WTC11 (cell line): ENCODE measurements around the gene DEPDC1B. TPM values are rescaled to one million over a fixed set of nuclear protein-coding genes. Genes with fewer than 3 reads are reported as not detected.
"Not testable (repeated sequence)": the region's sequence is repeated elsewhere in the genome, so short reads cannot be mapped to it uniquely, and the experiment has no call there.

Experiments
- ATAC-seq: fragments of 200-7000 bp; cut with Tn5 transposase; 2 replicates; pipeline ENCODE4 v1.10.0; 2021; ENCODE audit warnings: mild to moderate bottlenecking, moderate library complexity
- CTCF ChIA-PET: fragments of 300-600 bp; sonication (Branson Sonifier 250); formaldehyde crosslinking; loops from one replicate; lab custom pipeline; 2021; ENCODE audit warnings: antibody characterized with exemption; lab: Charles Lee
- POLR2A ChIA-PET: fragments of 350-600 bp; sonication (Branson Sonifier 250); formaldehyde crosslinking; loops from one replicate; lab custom pipeline; 2021; ENCODE audit warnings: antibody characterized with exemption; lab: Charles Lee
- DNase-seq: peaks from one replicate; pipeline ENCODE4 v3.0.0; 2021; ENCODE audit warnings: low spot score
- H3K27ac Mint-ChIP-seq: 2 replicates; pipeline ENCODE4 v1.8.0; 2021; ENCODE audit warnings: mixed read lengths
- H3K27me3 Mint-ChIP-seq: 2 replicates; pipeline ENCODE4 v1.8.0; 2021; ENCODE audit warnings: low read depth, mild to moderate bottlenecking, moderate library complexity, mixed read lengths
- H3K36me3 Mint-ChIP-seq: 2 replicates; pipeline ENCODE4 v1.8.0; 2021; ENCODE audit warnings: mixed read lengths
- H3K4me1 Mint-ChIP-seq: 2 replicates; pipeline ENCODE4 v1.8.0; 2022; ENCODE audit warnings: mixed read lengths
- H3K4me3 Mint-ChIP-seq: 2 replicates; pipeline ENCODE4 v1.8.0; 2021; ENCODE audit warnings: mild to moderate bottlenecking, moderate library complexity, mixed read lengths
- H3K9me3 Mint-ChIP-seq: 2 replicates; pipeline ENCODE4 v1.8.0; 2021; ENCODE audit warnings: mixed read lengths
- ELF4 ChIP-seq: sonication (generic); formaldehyde crosslinking; IDR thresholded peaks from 2 replicates; pipeline ENCODE4 v1.8.1; 2022; ENCODE audit warnings: low read depth, mild to moderate bottlenecking, moderate library complexity, missing genetic modification reagents
- IRF2 ChIP-seq: sonication (generic); formaldehyde crosslinking; IDR thresholded peaks from 2 replicates; pipeline ENCODE4 v1.8.0; 2022; ENCODE audit warnings: low read depth, missing genetic modification reagents, borderline replicate concordance
- MLX ChIP-seq: sonication (generic); formaldehyde crosslinking; IDR thresholded peaks from 2 replicates; pipeline ENCODE4 v1.8.1; 2023; ENCODE audit warnings: mild to moderate bottlenecking, missing genetic modification reagents, moderate library complexity
- NR2C2 ChIP-seq: sonication (generic); formaldehyde crosslinking; IDR thresholded peaks from 2 replicates; pipeline ENCODE4 v1.8.0; 2022; ENCODE audit warnings: mild to moderate bottlenecking, missing genetic modification reagents
- RORB ChIP-seq: fragments of 250-450 bp; sonication (Bioruptor Pico); IDR thresholded peaks from 2 replicates; pipeline ENCODE4 v1.9.0; 2021; ENCODE audit warnings: mild to moderate bottlenecking
- TEAD4 ChIP-seq: sonication (generic); formaldehyde crosslinking; IDR thresholded peaks from 2 replicates; pipeline ENCODE4 v1.8.0; 2022; ENCODE audit warnings: mild to moderate bottlenecking, missing genetic modification reagents
- total RNA-seq: library from RNA; stranded (reverse); gene quantifications from 3 replicates; pipeline ENCODE4 v1.2.3, GENCODE V29; 2021
- TF ChIP-seq, protein P1 (sequence below): sonication (generic); formaldehyde crosslinking; IDR thresholded peaks from 2 replicates; pipeline ENCODE4 v1.8.1; 2023; ENCODE audit warnings: mild to moderate bottlenecking, missing genetic modification reagents, borderline replicate concordance
- TF ChIP-seq, protein P2 (sequence below): fragments of 250-450 bp; sonication (Bioruptor Pico); IDR thresholded peaks from 2 replicates; pipeline ENCODE4 v1.9.0; 2021; ENCODE audit warnings: mild to moderate bottlenecking, borderline replicate concordance
- TF ChIP-seq, protein P3 (sequence below): sonication (generic); formaldehyde crosslinking; IDR thresholded peaks from 2 replicates; pipeline ENCODE4 v1.8.0; 2023; ENCODE audit warnings: mild to moderate bottlenecking, missing genetic modification reagents

The DEPDC1B gene
- total RNA-seq, 1 experiment from 2014 or later: 55.1 TPM

DNA sequence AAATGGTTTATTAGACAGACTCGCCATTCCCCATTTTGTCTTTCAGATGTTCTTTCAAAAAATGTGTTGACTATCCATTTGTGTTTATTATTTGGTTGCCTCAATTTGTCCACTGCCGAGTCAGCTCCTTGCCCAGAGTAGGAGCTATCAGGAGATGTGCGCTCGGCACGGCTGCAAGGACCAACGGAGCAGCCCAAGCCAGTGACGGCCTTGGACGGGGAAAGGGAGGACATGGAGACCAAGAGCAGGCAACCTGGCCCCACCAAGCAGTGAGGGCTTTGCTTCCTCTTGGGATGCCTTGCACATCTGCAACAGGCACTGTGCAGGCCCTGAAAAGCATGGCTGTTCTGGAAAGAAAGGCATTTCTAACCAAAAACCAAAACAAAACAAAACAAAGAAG, 69.8 kb downstream of the DEPDC1B start:
- Mint-ChIP-seq H3K36me3 (peaks cover 53% of the 10 kb centered on the region), H3K9me3 (peaks cover 11% of the 10 kb centered on the region; the same call in 1 of the 2 replicates)
- no peak for ATAC-seq

DNA sequence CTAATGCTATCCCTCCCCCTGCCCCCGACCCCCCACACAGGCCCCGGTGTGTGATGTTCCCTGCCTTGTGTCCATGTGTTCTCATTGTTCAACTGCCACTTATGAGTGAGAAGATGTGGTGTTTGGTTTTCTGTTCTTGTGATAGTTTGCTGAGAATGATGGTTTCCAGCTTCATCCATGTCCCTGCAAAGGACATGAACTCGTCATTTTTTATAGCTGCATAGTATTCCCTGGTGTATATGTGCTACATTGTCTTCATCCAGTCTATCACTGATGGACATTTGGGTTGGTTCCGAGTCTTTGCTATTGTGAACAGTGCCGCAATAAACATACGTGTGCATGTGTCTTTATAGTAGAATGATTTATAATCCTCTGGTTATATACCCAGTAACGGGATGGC, 75.1 kb downstream of the DEPDC1B start:
- ATAC-seq, DNase-seq, CTCF ChIA-PET, H3K4me3 Mint-ChIP-seq, POLR2A ChIA-PET, H3K27me3 Mint-ChIP-seq, H3K27ac Mint-ChIP-seq, H3K4me1 Mint-ChIP-seq: not testable (repeated sequence)
- Mint-ChIP-seq H3K36me3 (peaks cover 62% of the 10 kb centered on the region), H3K9me3 (peaks cover 29% of the 10 kb centered on the region)

More for the DNA sequence above, 69.8 kb downstream of the DEPDC1B start:
- no peak for DNase-seq
- POLR2A ChIA-PET: no interaction called here
- H3K27ac Mint-ChIP-seq: no peak overlapping the region
- H3K27me3 Mint-ChIP-seq: no peaks in the 10 kb centered on the region
- H3K4me1 Mint-ChIP-seq: no peaks in the 10 kb centered on the region
- TF ChIP-seq ELF4 (CRISPR knock-in tag) (no peak), IRF2 (CRISPR knock-in tag) (no peak)
- TF ChIP-seq, protein P1, sequence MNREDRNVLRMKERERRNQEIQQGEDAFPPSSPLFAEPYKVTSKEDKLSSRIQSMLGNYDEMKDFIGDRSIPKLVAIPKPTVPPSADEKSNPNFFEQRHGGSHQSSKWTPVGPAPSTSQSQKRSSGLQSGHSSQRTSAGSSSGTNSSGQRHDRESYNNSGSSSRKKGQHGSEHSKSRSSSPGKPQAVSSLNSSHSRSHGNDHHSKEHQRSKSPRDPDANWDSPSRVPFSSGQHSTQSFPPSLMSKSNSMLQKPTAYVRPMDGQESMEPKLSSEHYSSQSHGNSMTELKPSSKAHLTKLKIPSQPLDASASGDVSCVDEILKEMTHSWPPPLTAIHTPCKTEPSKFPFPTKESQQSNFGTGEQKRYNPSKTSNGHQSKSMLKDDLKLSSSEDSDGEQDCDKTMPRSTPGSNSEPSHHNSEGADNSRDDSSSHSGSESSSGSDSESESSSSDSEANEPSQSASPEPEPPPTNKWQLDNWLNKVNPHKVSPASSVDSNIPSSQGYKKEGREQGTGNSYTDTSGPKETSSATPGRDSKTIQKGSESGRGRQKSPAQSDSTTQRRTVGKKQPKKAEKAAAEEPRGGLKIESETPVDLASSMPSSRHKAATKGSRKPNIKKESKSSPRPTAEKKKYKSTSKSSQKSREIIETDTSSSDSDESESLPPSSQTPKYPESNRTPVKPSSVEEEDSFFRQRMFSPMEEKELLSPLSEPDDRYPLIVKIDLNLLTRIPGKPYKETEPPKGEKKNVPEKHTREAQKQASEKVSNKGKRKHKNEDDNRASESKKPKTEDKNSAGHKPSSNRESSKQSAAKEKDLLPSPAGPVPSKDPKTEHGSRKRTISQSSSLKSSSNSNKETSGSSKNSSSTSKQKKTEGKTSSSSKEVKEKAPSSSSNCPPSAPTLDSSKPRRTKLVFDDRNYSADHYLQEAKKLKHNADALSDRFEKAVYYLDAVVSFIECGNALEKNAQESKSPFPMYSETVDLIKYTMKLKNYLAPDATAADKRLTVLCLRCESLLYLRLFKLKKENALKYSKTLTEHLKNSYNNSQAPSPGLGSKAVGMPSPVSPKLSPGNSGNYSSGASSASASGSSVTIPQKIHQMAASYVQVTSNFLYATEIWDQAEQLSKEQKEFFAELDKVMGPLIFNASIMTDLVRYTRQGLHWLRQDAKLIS: no peak
- CTCF ChIA-PET: no interaction called here
- H3K4me3 Mint-ChIP-seq: no peak overlapping the region

DNA sequence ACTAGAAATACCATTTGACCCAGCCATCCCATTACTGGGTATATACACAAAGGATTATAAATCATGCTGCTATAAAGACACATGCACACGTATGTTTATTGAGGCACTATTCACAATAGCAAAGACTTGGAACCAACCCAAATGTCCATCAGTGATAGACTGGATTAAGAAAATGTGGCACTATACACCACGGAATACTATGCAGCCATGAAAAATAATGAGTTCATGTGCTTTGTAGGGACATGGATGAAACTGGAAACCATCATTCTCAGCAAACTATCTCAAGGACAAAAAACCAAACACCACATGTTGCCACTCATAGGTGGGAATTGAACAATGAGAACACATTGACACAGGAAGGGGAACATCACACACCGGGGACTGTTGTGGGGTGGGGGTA, 79.2 kb downstream of the DEPDC1B start:
- POLR2A ChIA-PET, H3K27ac Mint-ChIP-seq, DNase-seq, CTCF ChIA-PET, H3K27me3 Mint-ChIP-seq, H3K4me3 Mint-ChIP-seq, ATAC-seq, H3K4me1 Mint-ChIP-seq: not testable (repeated sequence)
- H3K36me3 Mint-ChIP-seq: peaks cover 74% of the 10 kb centered on the region
- peaks cover 55% of the 10 kb centered on the region for H3K9me3 Mint-ChIP-seq

- DNase-seq (no peak), ATAC-seq (no peak)
- Mint-ChIP-seq H3K27me3 (no peaks in the 10 kb centered on the region), H3K4me1 (no peaks in the 10 kb centered on the region), H3K36me3 (peaks cover 58% of the 10 kb centered on the region), H3K27ac (no peak overlapping the region), H3K4me3 (no peak overlapping the region), H3K9me3 (peaks cover 52% of the 10 kb centered on the region)
- POLR2A ChIA-PET: no interaction called here
- CTCF ChIA-PET: no interaction called here
- TF ChIP-seq TEAD4 (CRISPR knock-in tag) (no peak), NR2C2 (CRISPR knock-in tag) (no peak), MLX (CRISPR knock-in tag) (no peak), RORB (CRISPR knock-in tag) (no peak), IRF2 (CRISPR knock-in tag) (no peak)
- TF ChIP-seq, protein P2, sequence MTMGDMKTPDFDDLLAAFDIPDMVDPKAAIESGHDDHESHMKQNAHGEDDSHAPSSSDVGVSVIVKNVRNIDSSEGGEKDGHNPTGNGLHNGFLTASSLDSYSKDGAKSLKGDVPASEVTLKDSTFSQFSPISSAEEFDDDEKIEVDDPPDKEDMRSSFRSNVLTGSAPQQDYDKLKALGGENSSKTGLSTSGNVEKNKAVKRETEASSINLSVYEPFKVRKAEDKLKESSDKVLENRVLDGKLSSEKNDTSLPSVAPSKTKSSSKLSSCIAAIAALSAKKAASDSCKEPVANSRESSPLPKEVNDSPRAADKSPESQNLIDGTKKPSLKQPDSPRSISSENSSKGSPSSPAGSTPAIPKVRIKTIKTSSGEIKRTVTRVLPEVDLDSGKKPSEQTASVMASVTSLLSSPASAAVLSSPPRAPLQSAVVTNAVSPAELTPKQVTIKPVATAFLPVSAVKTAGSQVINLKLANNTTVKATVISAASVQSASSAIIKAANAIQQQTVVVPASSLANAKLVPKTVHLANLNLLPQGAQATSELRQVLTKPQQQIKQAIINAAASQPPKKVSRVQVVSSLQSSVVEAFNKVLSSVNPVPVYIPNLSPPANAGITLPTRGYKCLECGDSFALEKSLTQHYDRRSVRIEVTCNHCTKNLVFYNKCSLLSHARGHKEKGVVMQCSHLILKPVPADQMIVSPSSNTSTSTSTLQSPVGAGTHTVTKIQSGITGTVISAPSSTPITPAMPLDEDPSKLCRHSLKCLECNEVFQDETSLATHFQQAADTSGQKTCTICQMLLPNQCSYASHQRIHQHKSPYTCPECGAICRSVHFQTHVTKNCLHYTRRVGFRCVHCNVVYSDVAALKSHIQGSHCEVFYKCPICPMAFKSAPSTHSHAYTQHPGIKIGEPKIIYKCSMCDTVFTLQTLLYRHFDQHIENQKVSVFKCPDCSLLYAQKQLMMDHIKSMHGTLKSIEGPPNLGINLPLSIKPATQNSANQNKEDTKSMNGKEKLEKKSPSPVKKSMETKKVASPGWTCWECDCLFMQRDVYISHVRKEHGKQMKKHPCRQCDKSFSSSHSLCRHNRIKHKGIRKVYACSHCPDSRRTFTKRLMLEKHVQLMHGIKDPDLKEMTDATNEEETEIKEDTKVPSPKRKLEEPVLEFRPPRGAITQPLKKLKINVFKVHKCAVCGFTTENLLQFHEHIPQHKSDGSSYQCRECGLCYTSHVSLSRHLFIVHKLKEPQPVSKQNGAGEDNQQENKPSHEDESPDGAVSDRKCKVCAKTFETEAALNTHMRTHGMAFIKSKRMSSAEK (CRISPR knock-in tag): no peak
- TF ChIP-seq, protein P3, sequence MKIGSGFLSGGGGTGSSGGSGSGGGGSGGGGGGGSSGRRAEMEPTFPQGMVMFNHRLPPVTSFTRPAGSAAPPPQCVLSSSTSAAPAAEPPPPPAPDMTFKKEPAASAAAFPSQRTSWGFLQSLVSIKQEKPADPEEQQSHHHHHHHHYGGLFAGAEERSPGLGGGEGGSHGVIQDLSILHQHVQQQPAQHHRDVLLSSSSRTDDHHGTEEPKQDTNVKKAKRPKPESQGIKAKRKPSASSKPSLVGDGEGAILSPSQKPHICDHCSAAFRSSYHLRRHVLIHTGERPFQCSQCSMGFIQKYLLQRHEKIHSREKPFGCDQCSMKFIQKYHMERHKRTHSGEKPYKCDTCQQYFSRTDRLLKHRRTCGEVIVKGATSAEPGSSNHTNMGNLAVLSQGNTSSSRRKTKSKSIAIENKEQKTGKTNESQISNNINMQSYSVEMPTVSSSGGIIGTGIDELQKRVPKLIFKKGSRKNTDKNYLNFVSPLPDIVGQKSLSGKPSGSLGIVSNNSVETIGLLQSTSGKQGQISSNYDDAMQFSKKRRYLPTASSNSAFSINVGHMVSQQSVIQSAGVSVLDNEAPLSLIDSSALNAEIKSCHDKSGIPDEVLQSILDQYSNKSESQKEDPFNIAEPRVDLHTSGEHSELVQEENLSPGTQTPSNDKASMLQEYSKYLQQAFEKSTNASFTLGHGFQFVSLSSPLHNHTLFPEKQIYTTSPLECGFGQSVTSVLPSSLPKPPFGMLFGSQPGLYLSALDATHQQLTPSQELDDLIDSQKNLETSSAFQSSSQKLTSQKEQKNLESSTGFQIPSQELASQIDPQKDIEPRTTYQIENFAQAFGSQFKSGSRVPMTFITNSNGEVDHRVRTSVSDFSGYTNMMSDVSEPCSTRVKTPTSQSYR: no peak
Observed at GRCh38 chr5:60613826-60614225, 86.1 kb downstream of the DEPDC1B start.
